GM21717 (cell line): Measurements from ENCODE around the gene GJB3.
"Not testable (repeated sequence)": the region's sequence is repeated elsewhere in the genome, so short reads cannot be mapped to it uniquely, and the experiment has no call there.

Experiments
- ATAC-seq: cut with Tn5 transposase; IDR thresholded peaks from one replicate; pipeline ENCODE4 v1.9.1; 2021; ENCODE audit warnings: mild to moderate bottlenecking, moderate library complexity; ENCODE audit not compliant: unreplicated experiment

Gene GJB3

DNA sequence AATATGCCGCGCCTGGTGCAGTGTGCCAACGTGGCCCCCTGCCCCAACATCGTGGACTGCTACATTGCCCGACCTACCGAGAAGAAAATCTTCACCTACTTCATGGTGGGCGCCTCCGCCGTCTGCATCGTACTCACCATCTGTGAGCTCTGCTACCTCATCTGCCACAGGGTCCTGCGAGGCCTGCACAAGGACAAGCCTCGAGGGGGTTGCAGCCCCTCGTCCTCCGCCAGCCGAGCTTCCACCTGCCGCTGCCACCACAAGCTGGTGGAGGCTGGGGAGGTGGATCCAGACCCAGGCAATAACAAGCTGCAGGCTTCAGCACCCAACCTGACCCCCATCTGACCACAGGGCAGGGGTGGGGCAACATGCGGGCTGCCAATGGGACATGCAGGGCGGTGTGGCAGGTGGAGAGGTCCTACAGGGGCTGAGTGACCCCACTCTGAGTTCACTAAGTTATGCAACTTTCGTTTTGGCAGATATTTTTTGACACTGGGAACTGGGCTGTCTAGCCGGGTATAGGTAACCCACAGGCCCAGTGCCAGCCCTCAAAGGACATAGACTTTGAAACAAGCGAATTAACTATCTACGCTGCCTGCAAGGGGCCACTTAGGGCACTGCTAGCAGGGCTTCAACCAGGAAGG, 4.3 kb downstream of the GJB3 start:
- no peak for ATAC-seq

DNA sequence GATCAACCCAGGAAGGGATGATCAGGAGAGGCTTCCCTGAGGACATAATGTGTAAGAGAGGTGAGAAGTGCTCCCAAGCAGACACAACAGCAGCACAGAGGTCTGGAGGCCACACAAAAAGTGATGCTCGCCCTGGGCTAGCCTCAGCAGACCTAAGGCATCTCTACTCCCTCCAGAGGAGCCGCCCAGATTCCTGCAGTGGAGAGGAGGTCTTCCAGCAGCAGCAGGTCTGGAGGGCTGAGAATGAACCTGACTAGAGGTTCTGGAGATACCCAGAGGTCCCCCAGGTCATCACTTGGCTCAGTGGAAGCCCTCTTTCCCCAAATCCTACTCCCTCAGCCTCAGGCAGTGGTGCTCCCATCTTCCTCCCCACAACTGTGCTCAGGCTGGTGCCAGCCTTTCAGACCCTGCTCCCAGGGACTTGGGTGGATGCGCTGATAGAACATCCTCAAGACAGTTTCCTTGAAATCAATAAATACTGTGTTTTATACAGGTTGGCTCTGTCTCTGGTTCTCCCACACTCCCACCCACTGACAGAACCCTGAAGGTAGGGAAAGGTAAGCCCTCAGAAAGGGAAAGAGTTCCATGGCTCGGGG, 5.0 kb downstream of the GJB3 start:
- ATAC-seq = no peak

DNA sequence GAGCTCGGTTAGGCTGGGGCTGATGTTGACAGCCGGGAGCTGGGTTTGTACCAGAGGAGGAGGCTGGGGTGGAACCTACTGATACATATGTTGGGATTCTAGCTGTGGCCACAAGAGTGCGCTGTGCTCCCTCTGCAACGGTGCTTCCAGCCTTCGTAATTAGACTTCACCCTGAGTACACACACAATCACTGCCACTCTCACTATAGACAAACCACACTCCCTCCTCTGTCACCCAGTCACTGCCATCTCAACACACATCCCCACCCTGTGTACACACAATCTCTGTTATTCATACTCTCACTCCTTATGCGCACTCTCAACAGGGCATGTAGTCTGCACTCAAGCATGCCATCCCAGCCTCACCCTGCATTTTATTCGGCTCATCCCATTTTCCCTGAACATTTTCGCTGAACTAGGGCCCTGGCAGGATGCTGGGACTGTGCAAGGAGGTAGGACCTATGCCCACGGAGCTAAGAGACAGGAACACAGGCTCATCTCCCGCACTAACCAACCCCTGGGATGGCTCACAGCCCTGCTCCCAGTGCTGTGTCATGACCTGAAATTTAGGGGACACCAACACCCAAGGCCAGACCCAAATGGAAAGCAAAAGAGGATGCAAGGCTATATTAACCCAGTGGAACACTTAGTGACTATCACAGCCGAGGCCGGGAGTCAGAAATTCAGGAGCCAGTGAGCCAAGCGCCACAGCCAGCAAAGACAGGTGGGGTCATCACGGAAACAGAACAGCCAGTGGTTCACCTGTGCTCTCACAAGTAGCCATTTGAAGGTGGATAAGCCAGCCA, 5.7 kb downstream of the GJB3 start:
- no peak for ATAC-seq

DNA sequence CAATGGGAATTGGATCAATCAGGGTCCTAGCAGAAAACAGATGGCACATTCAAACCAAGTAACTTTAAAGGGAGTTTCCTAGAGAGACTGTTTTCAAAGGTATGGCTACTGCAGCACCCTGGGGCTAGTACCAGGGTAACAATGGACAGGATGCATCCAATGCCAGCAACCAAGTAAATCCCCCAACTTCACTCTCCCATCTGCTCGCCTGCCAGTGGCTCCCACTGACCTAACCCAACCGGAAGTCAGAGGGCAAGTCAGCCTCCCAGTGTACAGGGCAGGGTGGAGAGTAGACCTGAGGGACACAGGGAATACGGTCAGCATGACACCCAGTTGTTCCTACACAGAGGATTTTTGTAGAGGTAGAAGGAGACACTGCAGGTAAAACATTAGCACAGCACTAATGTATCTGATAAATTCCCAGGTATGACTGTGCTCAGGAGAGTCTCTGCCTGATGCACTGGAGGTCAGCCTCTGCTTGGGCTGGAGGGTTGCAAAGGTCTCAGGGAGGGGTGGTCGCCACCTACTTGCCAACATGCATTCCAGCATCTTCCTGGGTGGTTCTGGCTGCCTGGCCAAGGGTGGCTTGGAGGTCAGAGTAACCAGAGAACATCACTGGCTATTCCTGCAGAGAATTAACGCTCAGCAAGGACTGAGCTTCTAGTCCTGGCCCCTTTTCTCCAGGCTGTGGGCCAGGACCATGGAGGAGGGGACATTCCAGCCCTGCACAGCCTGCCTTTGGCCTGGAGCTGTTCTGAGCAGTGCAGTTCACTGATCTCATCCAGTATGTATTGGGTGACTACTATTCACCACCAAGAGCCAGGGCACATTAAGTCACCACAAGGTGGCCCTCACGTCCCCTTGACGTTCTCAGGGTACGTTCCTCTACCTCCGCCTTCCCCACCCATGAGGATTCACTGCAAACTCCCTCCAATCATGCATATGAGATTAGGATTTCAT, 6.7 kb downstream of the GJB3 start:
- ATAC-seq = no peak

DNA sequence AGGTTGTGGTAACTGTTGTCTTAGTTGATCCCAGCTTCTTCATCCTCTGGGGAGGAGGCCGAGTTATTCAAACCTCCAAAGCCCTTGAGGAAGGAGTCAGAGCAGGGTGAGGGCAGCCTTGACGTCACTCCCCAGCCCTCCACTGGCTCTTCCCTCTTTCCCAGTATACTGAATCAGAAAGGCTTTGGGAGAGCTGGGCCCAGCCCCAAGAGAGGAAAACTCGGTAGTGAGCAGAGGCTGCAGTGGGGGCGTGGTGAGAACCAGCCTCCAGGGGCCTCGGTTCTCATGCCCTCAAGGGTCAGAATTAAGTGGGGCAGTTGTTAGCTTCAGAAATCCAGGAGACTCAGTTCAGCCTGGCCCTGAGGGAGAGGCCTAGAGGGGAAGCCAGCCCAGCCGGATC, 10.0 kb downstream of the GJB3 start:
- no peak for ATAC-seq

DNA sequence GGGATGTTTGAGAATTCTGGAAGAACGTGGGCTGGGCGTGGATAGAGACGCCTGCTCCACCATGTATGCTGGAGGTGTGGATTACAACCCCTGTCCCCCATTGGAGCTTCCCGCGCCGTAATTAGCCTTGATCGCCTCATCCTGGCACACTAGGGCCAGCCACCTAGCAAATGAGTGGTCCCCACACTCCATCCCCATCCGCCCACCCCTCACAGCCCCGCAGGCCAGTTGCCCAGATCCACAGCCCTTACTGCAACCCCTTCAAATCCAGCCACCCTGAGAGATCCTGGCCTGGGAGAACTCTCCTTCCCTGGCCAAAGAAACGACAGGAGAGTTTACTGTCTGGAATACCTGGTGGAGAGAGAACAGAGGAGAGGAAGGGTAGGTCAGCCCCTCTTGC, 11.4 kb downstream of the GJB3 start:
- no peak for ATAC-seq

DNA sequence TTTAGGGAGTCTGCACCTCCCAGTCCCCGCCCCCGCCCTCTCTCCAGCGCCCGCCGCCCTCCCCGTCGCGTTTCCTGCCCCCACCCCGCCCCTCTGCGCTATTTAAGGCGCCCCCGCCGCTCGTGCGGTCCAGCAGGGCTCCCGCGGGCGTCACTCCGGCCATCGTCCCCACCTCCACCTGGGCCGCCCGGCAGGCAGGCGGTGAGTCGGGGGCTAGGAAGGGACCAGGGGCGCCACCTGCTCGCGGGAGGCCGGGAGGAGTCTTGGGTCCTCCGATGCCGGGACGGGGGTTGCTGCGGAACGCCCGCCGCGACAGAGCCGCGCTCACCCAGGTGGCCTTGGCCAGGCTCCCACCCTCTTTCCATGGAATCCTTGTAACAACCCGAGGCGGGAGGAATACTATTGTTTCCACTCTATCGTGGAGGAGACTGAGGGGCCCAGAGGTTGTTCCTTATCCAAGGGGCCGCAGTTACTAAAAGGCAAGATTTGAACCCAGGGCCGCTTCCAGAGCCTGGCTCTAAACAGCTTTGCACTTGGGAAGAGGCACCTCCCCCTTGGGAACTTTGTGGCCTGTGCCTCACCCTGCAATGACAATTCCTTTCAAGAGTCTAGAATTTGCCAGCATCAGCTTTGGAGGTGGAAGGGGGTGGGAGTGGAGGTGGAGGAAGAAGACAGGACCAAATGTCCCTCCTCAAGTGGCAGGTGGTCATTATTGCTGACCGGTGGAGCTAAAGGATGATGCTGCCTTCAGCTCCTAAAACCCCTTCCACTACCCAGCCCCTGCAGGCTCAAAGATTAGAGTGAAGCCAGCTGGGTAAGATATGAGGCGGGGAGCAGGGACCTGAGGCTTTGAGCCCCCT, 12.1 kb downstream of the GJB3 start, which contains the start of gene GJA4:
Gene GJA4, plus strand, starts transcription at position 132 of the 860 bp plus-strand sequence. CDS start 1,215 bp downstream, outside the sequence.
- no peak for ATAC-seq

DNA sequence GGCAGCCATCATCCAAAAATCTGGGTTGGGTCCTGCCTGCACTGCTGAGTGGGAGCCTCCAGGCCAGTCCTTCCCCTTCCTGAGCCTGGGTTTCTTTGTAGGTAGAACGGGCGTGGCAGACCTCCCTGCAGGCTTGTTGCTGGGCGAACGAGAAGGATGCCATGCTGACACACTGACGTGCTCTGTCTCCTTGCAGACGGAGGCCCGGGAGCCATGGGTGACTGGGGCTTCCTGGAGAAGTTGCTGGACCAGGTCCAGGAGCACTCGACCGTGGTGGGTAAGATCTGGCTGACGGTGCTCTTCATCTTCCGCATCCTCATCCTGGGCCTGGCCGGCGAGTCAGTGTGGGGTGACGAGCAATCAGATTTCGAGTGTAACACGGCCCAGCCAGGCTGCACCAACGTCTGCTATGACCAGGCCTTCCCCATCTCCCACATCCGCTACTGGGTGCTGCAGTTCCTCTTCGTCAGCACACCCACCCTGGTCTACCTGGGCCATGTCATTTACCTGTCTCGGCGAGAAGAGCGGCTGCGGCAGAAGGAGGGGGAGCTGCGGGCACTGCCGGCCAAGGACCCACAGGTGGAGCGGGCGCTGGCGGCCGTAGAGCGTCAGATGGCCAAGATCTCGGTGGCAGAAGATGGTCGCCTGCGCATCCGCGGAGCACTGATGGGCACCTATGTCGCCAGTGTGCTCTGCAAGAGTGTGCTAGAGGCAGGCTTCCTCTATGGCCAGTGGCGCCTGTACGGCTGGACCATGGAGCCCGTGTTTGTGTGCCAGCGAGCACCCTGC, 13.2 kb downstream of the GJB3 start:
- no peak for ATAC-seq

DNA sequence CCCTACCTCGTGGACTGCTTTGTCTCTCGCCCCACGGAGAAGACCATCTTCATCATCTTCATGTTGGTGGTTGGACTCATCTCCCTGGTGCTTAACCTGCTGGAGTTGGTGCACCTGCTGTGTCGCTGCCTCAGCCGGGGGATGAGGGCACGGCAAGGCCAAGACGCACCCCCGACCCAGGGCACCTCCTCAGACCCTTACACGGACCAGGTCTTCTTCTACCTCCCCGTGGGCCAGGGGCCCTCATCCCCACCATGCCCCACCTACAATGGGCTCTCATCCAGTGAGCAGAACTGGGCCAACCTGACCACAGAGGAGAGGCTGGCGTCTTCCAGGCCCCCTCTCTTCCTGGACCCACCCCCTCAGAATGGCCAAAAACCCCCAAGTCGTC, 13.8 kb downstream of the GJB3 start:
- no peak for ATAC-seq

DNA sequence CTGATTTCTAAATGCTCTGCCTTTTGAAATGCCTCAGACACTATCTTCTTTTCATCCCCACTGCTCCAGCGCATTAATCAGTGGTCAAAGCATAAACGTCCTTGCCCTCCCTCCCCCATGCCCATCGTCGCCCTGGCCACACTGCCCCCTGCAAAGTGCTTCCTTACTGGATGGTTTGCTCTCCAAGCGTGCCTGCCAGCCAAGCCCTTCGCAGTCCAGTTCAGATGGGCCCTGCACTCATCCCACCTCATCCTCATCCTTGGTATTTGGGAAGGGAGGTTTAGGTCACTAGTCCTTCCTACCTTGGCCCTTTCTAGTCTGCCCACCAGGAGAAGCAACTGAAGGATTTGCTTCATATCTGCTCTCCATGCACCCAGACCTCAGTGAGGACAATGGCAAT, 14.9 kb downstream of the GJB3 start:
- no peak for ATAC-seq

DNA sequence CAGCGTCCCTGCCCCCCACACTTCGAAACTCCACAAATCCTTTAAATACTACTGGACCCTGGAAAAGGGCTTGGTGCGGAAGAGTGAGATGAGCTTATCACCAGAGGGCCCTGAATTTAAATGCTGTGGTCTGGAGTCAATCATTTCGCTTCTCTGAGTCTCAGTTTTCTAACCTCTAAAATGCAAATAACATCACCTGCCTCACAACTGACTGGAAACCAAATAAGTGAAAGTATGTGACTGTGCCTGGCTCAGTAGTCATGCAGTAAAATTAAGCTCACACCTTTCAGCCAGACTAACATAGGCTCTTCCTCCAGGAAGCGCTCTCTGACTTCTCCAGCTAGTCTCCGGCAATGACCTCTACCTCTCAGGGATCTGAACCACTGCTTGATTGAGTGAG, 16.0 kb downstream of the GJB3 start:
- no peak for ATAC-seq

DNA sequence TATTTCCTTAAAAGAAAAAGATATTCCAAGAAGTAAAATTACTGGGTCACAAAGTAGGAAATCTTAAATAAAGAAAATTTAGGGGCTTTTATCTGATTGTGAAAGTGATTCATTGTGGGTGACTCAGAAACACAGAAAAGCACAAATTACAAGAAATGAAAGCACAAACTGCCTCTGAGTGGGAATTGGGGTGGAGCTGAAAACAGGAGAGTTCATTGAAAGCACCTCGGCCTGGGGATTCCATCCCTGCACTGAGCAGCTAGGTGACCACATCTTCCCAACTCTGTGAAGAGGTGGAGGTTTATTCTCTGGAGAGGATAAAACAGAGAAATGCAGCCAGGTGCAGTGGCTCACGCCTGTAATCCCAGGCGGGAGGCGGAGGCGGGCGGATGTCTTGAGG, 19.2 kb downstream of the GJB3 start:
- ATAC-seq = no peak

DNA sequence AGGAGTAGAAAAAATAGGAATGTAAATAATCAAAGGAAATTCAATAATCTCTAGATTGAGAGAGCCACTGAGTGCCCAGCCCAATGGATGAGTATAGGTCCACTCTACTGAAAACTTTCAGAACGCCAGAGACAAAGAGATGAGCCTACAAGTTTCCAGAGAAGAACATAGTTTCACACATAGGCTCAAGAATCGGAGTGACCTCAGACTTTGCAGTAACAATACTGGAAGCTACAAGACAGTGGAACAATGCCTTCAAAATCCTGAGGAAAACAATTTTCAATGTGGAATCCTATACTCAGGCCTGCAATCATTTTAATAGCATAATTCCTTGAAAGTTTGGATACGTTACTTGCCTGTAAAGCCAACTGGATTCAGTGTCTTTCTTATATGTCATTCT, 22.8 kb downstream of the GJB3 start:
- ATAC-seq = no peak

DNA sequence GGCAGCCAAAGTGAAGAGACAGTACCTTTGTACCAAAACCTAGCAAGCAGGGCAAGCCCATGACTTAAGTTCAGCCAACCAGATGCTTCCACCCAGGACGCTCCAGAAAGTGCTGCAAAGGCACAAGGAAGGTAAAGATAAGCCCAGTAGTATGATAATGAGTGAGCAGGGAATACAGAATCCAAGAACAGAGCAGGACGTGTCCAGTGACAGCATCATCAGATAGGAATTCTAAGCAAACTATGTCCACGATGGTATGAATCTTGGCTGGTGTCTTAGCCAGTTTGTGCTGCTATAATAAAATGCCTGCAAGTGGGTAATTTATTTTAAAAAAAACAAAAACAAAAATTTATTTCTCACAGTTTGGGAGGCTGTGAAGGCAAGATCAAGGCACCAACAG, 25.4 kb downstream of the GJB3 start:
- no peak for ATAC-seq

DNA sequence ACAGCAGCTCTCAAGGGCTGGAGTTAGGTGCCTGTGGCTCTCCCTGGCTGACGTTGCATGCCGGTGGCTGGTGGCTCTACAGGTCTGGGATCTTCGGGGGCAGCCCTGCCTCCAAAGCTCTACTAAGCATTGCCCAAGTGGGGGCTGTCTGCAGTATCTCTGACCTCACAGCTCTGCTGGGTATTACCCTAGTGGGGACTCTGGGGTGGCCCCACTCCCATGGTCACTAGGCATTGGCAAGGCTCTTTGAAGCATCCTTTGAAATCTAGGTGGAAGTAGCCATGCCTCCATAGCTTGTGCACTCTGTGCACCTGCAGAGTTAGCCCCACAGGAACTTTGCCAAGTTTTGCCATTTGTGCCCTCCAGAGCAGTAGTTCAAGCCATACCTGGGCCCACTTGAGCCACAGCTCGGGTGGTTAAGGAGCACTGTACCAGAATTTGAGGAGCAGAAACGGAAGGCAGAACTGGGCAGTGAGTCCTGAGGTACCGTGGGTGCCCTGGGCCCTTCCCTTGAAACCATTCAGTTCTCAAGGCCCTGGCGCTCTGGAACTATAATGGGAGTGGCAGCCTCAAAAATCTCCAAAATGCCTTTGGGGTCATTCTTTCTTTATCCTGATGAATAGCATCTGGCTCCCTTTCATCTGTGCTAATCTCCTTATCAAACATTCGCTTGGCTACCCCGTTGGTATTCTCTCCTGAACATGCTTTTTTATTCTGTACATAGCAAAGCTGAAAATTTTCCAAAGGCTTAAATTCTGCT, 27.2 kb downstream of the GJB3 start:
- ATAC-seq = no peak

DNA sequence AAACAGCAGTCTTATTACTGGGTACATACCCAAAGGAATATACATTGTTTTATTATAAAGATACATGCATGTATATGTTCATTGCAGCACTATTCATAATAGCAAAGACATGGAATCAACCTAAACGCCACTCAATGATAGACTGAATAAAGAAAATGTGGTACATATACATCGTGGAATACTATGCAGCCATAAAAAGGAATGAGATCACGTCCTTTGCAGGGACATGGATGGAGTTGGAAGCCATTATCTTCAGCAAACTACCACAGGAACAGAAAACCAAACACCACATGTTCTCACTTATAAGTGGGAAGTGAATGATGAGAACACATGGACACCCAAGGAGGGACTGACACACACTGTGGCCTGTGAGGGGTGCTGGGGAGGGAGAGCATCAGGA, 29.8 kb downstream of the GJB3 start:
- ATAC-seq = not testable (repeated sequence)

DNA sequence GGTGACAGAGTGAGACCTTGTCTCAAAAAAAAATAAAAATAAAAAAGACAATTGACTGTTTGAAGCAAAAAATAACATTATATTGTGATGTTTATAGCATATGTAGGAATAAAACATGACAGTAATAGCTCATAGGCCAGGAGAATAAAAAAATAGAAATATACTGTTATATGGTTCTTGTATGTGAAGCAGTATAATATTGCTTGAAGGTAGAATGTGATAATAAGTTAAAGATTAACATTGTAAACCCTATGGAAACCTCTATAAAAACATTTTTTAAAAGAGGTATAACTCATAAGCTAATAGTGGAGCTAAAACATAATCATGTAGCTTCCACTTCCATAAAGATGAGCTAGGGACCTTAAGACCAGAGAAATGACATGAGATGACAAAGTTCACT, 35.3 kb downstream of the GJB3 start:
- ATAC-seq = no peak

DNA sequence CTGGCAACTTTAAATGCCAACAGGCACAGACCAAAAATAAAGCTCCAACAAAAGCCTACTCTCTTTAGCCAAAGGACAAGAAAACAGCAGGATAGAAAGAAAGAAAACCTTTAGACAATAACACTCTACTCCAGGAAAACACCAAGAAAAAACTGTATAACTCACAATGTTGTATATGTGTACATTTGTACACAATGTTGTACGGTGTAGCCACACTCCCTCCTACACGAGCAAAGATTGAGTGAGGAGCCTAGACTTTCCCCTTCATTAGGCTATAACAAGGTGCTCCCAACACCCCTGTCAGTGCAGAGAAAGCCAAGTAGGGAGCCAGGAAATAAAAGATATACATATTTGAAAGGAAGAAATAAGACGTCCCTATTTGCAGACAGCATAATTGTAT, 35.8 kb downstream of the GJB3 start:
- ATAC-seq = no peak

DNA sequence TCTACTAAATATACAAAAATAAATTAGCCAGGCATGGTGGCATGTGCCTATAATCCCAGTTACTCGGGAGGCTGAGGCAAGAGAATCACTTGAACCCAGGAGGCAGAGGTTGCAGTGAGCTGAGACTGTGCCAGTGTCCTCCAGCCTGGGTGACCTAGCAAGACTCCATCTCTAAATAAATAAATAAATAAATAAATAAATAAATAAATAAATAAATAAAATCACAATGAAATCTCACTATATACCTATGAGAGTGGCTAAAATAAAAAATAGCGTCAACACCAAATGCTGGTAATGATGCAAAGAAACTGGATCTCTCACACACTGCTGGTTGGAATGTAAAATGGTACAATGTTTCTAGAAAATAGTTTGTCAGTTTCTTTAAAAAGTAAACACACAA, 37.8 kb downstream of the GJB3 start:
- not testable (repeated sequence) for ATAC-seq
